Measurements from ENCODE around the gene RPTOR.

The RPTOR gene

GRCh38 chr17:80955671-80956280 lies 411.1 kb downstream of the RPTOR start:
- in situ Hi-C loops (cut with MboI; ENCODE audit: low sequenced_read_pairs, unreplicated experiment), result no loop called here
- DNase-seq (ENCODE audit: low spot score), result no peak
- TF ChIP-seq, protein P1, sequence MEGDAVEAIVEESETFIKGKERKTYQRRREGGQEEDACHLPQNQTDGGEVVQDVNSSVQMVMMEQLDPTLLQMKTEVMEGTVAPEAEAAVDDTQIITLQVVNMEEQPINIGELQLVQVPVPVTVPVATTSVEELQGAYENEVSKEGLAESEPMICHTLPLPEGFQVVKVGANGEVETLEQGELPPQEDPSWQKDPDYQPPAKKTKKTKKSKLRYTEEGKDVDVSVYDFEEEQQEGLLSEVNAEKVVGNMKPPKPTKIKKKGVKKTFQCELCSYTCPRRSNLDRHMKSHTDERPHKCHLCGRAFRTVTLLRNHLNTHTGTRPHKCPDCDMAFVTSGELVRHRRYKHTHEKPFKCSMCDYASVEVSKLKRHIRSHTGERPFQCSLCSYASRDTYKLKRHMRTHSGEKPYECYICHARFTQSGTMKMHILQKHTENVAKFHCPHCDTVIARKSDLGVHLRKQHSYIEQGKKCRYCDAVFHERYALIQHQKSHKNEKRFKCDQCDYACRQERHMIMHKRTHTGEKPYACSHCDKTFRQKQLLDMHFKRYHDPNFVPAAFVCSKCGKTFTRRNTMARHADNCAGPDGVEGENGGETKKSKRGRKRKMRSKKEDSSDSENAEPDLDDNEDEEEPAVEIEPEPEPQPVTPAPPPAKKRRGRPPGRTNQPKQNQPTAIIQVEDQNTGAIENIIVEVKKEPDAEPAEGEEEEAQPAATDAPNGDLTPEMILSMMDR (IDR thresholded peaks at IDR 0.05; ENCODE audit: borderline replicate concordance, control extremely low read depth, extremely low read depth, insufficient read depth, missing control alignments), result no peak

GRCh38 chr17:80956321-80957190 lies 411.9 kb downstream of the RPTOR start:
- TF ChIP-seq, protein P1 (IDR thresholded peaks at IDR 0.05; ENCODE audit: borderline replicate concordance, control extremely low read depth, extremely low read depth, insufficient read depth, missing control alignments), result no peak
- DNase-seq (ENCODE audit: low spot score), result no peak
- in situ Hi-C loops (cut with MboI; ENCODE audit: low sequenced_read_pairs, unreplicated experiment), result no loop called here

- no peak for DNase-seq (ENCODE audit: low spot score)
- in situ Hi-C loops (cut with MboI; ENCODE audit: low sequenced_read_pairs, unreplicated experiment), result no loop called here
- TF ChIP-seq, protein P1 (IDR thresholded peaks at IDR 0.05; ENCODE audit: borderline replicate concordance, control extremely low read depth, extremely low read depth, insufficient read depth, missing control alignments), result no peak
Measured at GRCh38 chr17:80957461-80957941, 412.9 kb downstream of the RPTOR start.

GRCh38 chr17:80959330-80960036 lies 414.8 kb downstream of the RPTOR start:
- no peak for DNase-seq (ENCODE audit: low spot score)
- in situ Hi-C loops (cut with MboI; ENCODE audit: low sequenced_read_pairs, unreplicated experiment), result no loop called here
- TF ChIP-seq, protein P1 (IDR thresholded peaks at IDR 0.05; ENCODE audit: borderline replicate concordance, control extremely low read depth, extremely low read depth, insufficient read depth, missing control alignments), result no peak

- in situ Hi-C loops (cut with MboI; ENCODE audit: low sequenced_read_pairs, unreplicated experiment), result no loop called here
- TF ChIP-seq, protein P1 (IDR thresholded peaks at IDR 0.05; ENCODE audit: borderline replicate concordance, control extremely low read depth, extremely low read depth, insufficient read depth, missing control alignments), result no peak
- no peak for DNase-seq (ENCODE audit: low spot score)
Measured at GRCh38 chr17:80960037-80960796, 415.6 kb downstream of the RPTOR start.

Data from GM13976 (cell line).